ENCODE measurements around the gene FAM156A. TPM values are rescaled to one million over a fixed set of nuclear protein-coding genes. Genes with fewer than 3 reads are reported as not detected.
"Not testable (repeated sequence)": the region's sequence is repeated elsewhere in the genome, so short reads cannot be mapped to it uniquely, and the experiment has no call there.

Gene FAM156A
- total RNA-seq, 1 donor from 2014 or later, result 27.8 TPM

DNA sequence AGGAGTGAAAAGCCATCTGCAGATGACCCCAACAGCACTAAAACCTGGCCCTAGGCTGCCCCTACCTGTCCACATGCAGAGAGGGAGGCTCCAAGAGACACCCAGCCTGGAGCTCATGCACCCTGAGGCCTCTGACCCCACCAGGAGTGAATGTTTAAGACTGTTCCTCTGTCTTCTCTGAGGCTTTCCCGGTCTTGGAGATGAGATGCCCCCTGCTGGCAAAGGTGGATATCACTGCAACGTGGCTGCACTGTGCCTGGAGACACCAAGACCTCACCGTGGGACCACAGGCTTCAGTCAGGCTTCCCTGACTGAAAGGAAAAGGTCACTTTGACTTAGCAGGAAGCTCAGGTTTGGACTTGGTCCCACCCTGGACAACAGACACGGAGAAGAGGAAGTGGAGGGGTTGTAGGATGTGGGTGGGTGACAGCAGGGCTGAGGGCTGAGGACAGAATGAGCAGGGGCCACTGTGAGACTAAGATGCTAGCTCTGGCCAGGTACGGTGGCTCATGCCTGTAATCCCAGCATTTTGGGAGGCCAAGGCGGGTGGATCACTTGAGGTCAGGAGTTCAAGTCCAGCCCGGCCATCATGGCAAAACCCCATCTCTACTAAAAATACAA is 31.8 kb upstream of the FAM156A start:
- not testable (repeated sequence) for H3K9ac ChIP-seq; H3F3A ChIP-seq (ENCODE audit: low read depth); H4K20me1 ChIP-seq (ENCODE audit: low read depth); H3K9me3 ChIP-seq (ENCODE audit: low read depth); H3K27me3 ChIP-seq; H3K27ac ChIP-seq; H3K36me3 ChIP-seq; H3K27me3 Mint-ChIP-seq (ENCODE audit: insufficient read depth, low read depth); H3K4me3 ChIP-seq; H3K36me3 Mint-ChIP-seq; H3K4me1 ChIP-seq; H2AFZ ChIP-seq (replicated peaks)
- DNase-seq (ENCODE audit: low spot score), result peak; percentile 60
- TF ChIP-seq, protein P1, sequence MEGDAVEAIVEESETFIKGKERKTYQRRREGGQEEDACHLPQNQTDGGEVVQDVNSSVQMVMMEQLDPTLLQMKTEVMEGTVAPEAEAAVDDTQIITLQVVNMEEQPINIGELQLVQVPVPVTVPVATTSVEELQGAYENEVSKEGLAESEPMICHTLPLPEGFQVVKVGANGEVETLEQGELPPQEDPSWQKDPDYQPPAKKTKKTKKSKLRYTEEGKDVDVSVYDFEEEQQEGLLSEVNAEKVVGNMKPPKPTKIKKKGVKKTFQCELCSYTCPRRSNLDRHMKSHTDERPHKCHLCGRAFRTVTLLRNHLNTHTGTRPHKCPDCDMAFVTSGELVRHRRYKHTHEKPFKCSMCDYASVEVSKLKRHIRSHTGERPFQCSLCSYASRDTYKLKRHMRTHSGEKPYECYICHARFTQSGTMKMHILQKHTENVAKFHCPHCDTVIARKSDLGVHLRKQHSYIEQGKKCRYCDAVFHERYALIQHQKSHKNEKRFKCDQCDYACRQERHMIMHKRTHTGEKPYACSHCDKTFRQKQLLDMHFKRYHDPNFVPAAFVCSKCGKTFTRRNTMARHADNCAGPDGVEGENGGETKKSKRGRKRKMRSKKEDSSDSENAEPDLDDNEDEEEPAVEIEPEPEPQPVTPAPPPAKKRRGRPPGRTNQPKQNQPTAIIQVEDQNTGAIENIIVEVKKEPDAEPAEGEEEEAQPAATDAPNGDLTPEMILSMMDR (IDR thresholded peaks at IDR 0.05), result peak; percentile 59
- Mint-ChIP-seq H3K4me1 (peaks cover 11% of the 10 kb centered on the region), H3K27ac (peak overlapping the region; percentile 66), H3K4me3 (peak overlapping the region; percentile 64), H3K9me3 (peaks cover 13% of the 10 kb centered on the region)
- Histone ChIP-seq H3K4me2 (peak overlapping the region; percentile 7), H3K79me2 (ENCODE audit: low read depth) (peaks cover 32% of the 10 kb centered on the region)

DNA sequence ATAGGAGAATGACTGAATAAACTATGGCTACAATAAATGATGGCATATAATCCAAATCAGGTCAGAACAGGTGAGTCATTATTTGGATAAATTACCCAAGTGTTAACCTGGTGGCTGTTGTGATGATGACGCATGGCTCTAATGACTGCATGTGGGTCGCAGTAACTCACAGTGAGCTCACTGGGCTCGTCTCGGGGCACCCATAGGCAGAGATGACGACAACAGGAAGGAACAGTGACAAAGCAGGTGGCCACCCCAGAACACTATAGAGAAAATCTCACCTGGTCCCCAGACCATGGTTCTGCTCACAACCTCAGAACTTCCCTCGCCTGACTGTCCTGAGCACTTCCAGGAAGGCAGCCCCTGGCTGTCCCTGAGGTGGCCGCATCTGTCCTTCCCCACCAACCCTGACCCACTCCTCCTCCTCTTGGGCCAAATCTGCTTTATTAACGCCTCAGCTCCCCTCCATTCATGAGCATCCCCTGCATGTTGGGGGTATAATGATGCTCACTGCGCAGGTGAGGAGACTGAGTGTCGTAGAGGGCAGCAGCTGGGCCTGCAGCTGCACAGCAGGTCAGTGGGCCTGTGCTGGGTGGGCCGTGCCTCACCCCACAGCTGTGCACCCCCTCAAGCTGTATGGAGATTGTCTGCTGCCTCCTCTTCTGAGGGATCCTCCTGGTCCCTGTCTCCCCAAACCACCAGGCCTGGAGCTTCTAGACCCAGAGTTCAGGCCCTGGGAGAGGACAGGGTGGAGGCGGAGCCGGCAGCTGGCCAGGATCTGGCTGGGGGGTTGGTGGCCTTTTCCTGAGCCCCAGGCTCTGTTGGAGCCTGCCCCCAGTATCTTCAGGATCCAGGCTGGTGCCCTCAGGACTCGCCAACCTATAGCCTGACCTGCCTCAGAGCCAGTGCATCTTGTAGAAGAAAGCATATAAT is 30.9 kb upstream of the FAM156A start:
- Mint-ChIP-seq H3K36me3 (no peaks in the 10 kb centered on the region), H3K4me3 (no peak overlapping the region), H3K4me1 (peaks cover 13% of the 10 kb centered on the region), H3K9me3 (peaks cover 11% of the 10 kb centered on the region), H3K27me3 (ENCODE audit: insufficient read depth, low read depth) (peaks cover 2% of the 10 kb centered on the region), H3K27ac (no peak overlapping the region)
- H2AFZ ChIP-seq (replicated peaks), result no peak overlapping the region
- H3K9me3 ChIP-seq (ENCODE audit: low read depth), result no peaks in the 10 kb centered on the region
- no peak for DNase-seq (ENCODE audit: low spot score)
- peak overlapping the region; percentile 7 for H3K4me2 ChIP-seq
- peaks cover 2% of the 10 kb centered on the region for H3F3A ChIP-seq (ENCODE audit: low read depth)
- H4K20me1 ChIP-seq (ENCODE audit: low read depth), result no peaks in the 10 kb centered on the region
- no peak overlapping the region for H3K9ac ChIP-seq
- H3K27me3 ChIP-seq, result no peaks in the 10 kb centered on the region
- peaks cover 2% of the 10 kb centered on the region for H3K4me1 ChIP-seq
- H3K79me2 ChIP-seq (ENCODE audit: low read depth), result peaks cover 26% of the 10 kb centered on the region
- TF ChIP-seq EZH2 (IDR thresholded peaks at IDR 0.05), result no peak
- no peak for TF ChIP-seq EZH2phosphoT487 (IDR thresholded peaks at IDR 0.05)
- H3K4me3 ChIP-seq, result no peak overlapping the region
- no peaks in the 10 kb centered on the region for H3K36me3 ChIP-seq
- H3K27ac ChIP-seq, result no peak overlapping the region

DNA sequence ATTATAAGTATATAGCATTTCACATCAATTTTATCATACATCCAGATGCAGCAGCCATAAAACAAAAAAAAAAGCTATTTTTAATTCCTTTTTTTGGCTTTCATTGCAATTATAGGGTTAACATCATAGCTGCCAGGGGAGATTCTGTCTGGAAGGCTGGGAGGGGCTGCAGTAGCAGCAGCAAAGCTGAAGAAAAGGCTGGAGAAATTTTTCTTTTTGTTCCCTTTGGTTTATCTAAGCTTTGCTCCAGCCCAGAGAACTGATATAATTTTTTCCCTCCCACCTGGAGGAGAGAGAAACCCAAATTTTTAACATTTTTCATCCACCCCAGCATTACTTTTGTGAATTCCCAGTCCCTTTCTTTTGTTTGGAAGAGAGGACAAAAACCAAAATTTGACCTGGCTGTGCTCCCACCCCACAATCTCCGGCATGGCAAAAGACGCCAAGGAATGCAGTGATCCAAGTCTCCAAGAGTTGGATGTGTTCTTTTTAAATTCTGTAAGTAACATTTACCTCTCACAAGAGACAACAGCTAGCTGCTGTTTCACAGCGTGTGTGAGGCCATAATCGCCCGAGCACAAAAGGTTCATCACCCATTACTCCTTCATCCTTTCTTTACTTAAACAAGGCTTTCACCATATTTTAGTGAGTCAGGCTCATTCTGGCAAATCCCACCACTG is 25.1 kb upstream of the FAM156A start:
- Mint-ChIP-seq H3K36me3 (no peaks in the 10 kb centered on the region), H3K4me1 (peaks cover 20% of the 10 kb centered on the region), H3K27me3 (ENCODE audit: insufficient read depth, low read depth) (peaks cover 2% of the 10 kb centered on the region), H3K4me3 (peak overlapping the region; percentile 88), H3K27ac (peak overlapping the region; percentile 99), H3K9me3 (no peaks in the 10 kb centered on the region)
- H3K36me3 ChIP-seq, result no peaks in the 10 kb centered on the region
- peak overlapping the region; percentile 95 for H3K27ac ChIP-seq
- H3F3A ChIP-seq (ENCODE audit: low read depth), result peaks cover 17% of the 10 kb centered on the region
- peaks cover 16% of the 10 kb centered on the region for H3K4me1 ChIP-seq
- DNase-seq (ENCODE audit: low spot score), result peak; percentile 47
- no peaks in the 10 kb centered on the region for H3K27me3 ChIP-seq
- TF ChIP-seq EZH2phosphoT487 (IDR thresholded peaks at IDR 0.05), result no peak
- TF ChIP-seq, protein P1 (IDR thresholded peaks at IDR 0.05), result no peak
- no peak for TF ChIP-seq EZH2 (IDR thresholded peaks at IDR 0.05)
- no peaks in the 10 kb centered on the region for H3K9me3 ChIP-seq (ENCODE audit: low read depth)
- no peak overlapping the region for H3K9ac ChIP-seq
- H4K20me1 ChIP-seq (ENCODE audit: low read depth), result no peaks in the 10 kb centered on the region
- peak overlapping the region; percentile 36 for H3K4me3 ChIP-seq
- H2AFZ ChIP-seq (replicated peaks), result no peak overlapping the region
- H3K4me2 ChIP-seq, result peak overlapping the region; percentile 72
- peaks cover 26% of the 10 kb centered on the region for H3K79me2 ChIP-seq (ENCODE audit: low read depth)

Measured in neural progenitor cell (in vitro differentiated cells).